SK-N-SH treated with all-trans-retinoic acid at 6 μM for 48 hours (cell line): Measurements from ENCODE around the gene SYNGAP1.

Experiments
- ARNTL ChIP-seq: fragments of 450-650 bp; formaldehyde crosslinking; IDR thresholded peaks from 2 replicates; pipeline ENCODE4 v1.5.0; 2020; ENCODE audit warnings: low read depth, mild to moderate bottlenecking, moderate library complexity, borderline replicate concordance
- ESRRG ChIP-seq: fragments of 250-450 bp; sonication (Bioruptor Pico); IDR thresholded peaks from 2 replicates; pipeline ENCODE4 v1.6.1; 2021; ENCODE audit warnings: mild to moderate bottlenecking
- ISL1 ChIP-seq: fragments of 250-450 bp; sonication (Bioruptor Pico); IDR thresholded peaks from 2 replicates; pipeline ENCODE4 v2.1.2; 2022; ENCODE audit warnings: mild to moderate bottlenecking, moderate library complexity
- OSR1 ChIP-seq: fragments of 250-450 bp; sonication (Bioruptor Pico); IDR thresholded peaks from 2 replicates; pipeline ENCODE4 v1.8.0; 2022; ENCODE audit warnings: moderate library complexity, mild to moderate bottlenecking, inconsistent platforms
- PPARA ChIP-seq: fragments of 250-450 bp; sonication (Bioruptor Pico); IDR thresholded peaks from 2 replicates; pipeline ENCODE4 v1.5.0; 2020; ENCODE audit warnings: mild to moderate bottlenecking, borderline replicate concordance
- SNAI2 ChIP-seq: fragments of 250-450 bp; sonication (Bioruptor Pico); IDR thresholded peaks from 2 replicates; pipeline ENCODE4 v1.5.0; 2020; ENCODE audit warnings: mild to moderate bottlenecking, moderate library complexity
- TOX ChIP-seq: fragments of 250-450 bp; sonication (Bioruptor Pico); IDR thresholded peaks from 2 replicates; pipeline ENCODE4 v1.8.0; 2021; ENCODE audit warnings: mild to moderate bottlenecking, moderate library complexity, borderline replicate concordance
- ZFP3 ChIP-seq: fragments of 250-450 bp; sonication (Bioruptor Pico); IDR thresholded peaks from 2 replicates; pipeline ENCODE4 v1.5.0; 2020; ENCODE audit warnings: mild to moderate bottlenecking, moderate library complexity
- ZFP30 ChIP-seq: fragments of 450-650 bp; formaldehyde crosslinking; IDR thresholded peaks from 2 replicates; pipeline ENCODE4 v1.5.0; 2022; ENCODE audit warnings: mild to moderate bottlenecking, moderate library complexity
- ZNF70 ChIP-seq: fragments of 450-650 bp; formaldehyde crosslinking; IDR thresholded peaks from 2 replicates; pipeline ENCODE4 v1.5.0; 2020; ENCODE audit warnings: mild to moderate bottlenecking, moderate library complexity
- ZNF8 ChIP-seq: fragments of 450-650 bp; formaldehyde crosslinking; IDR thresholded peaks from 2 replicates; pipeline ENCODE4 v1.5.0; 2020; ENCODE audit warnings: mild to moderate bottlenecking, moderate library complexity
- TF ChIP-seq, protein P1 (sequence below): fragments of 250-450 bp; sonication (Bioruptor Pico); IDR thresholded peaks from 2 replicates; pipeline ENCODE4 v1.8.0; 2020; ENCODE audit warnings: mild to moderate bottlenecking, moderate library complexity, borderline replicate concordance
- TF ChIP-seq, protein P2 (sequence below): fragments of 250-450 bp; sonication (Bioruptor Pico); IDR thresholded peaks from 2 replicates; pipeline ENCODE4 v1.5.1; 2020; ENCODE audit warnings: low read depth, mild to moderate bottlenecking, moderate library complexity
- TF ChIP-seq, protein P3 (sequence below): fragments of 250-450 bp; sonication (Bioruptor Pico); IDR thresholded peaks from 2 replicates; pipeline ENCODE4 v1.8.0; 2021; ENCODE audit warnings: low read depth, mild to moderate bottlenecking, moderate library complexity, borderline replicate concordance

GRCh38 chr6:33407132-33407718 lies 12.6 kb upstream of the SYNGAP1 start:
- TF ChIP-seq ESRRG (CRISPR knock-in tag) (no peak), ZFP30 (no peak), ARNTL (CRISPR knock-in tag) (no peak), ZNF8 (CRISPR knock-in tag) (no peak), PPARA (CRISPR knock-in tag) (0 out of 2 replicates have a peak, but pooled peaks have one; percentile 21), ZFP3 (no peak), ZNF70 (CRISPR knock-in tag) (no peak), TOX (CRISPR knock-in tag) (no peak), SNAI2 (CRISPR knock-in tag) (no peak), ISL1 (CRISPR knock-in tag) (no peak), OSR1 (no peak)
- TF ChIP-seq, protein P1, sequence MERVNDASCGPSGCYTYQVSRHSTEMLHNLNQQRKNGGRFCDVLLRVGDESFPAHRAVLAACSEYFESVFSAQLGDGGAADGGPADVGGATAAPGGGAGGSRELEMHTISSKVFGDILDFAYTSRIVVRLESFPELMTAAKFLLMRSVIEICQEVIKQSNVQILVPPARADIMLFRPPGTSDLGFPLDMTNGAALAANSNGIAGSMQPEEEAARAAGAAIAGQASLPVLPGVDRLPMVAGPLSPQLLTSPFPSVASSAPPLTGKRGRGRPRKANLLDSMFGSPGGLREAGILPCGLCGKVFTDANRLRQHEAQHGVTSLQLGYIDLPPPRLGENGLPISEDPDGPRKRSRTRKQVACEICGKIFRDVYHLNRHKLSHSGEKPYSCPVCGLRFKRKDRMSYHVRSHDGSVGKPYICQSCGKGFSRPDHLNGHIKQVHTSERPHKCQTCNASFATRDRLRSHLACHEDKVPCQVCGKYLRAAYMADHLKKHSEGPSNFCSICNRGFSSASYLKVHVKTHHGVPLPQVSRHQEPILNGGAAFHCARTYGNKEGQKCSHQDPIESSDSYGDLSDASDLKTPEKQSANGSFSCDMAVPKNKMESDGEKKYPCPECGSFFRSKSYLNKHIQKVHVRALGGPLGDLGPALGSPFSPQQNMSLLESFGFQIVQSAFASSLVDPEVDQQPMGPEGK (CRISPR knock-in tag): no peak
- TF ChIP-seq, protein P2, sequence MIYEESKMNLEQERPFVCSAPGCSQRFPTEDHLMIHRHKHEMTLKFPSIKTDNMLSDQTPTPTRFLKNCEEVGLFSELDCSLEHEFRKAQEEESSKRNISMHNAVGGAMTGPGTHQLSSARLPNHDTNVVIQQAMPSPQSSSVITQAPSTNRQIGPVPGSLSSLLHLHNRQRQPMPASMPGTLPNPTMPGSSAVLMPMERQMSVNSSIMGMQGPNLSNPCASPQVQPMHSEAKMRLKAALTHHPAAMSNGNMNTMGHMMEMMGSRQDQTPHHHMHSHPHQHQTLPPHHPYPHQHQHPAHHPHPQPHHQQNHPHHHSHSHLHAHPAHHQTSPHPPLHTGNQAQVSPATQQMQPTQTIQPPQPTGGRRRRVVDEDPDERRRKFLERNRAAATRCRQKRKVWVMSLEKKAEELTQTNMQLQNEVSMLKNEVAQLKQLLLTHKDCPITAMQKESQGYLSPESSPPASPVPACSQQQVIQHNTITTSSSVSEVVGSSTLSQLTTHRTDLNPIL (CRISPR knock-in tag): no peak
- TF ChIP-seq, protein P3, sequence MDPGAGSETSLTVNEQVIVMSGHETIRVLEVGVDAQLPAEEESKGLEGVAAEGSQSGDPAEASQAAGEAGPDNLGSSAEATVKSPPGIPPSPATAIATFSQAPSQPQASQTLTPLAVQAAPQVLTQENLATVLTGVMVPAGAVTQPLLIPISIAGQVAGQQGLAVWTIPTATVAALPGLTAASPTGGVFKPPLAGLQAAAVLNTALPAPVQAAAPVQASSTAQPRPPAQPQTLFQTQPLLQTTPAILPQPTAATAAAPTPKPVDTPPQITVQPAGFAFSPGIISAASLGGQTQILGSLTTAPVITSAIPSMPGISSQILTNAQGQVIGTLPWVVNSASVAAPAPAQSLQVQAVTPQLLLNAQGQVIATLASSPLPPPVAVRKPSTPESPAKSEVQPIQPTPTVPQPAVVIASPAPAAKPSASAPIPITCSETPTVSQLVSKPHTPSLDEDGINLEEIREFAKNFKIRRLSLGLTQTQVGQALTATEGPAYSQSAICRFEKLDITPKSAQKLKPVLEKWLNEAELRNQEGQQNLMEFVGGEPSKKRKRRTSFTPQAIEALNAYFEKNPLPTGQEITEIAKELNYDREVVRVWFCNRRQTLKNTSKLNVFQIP (CRISPR knock-in tag): no peak
